Measurements from ENCODE around the gene CUL5.
"Not testable (repeated sequence)": the region's sequence is repeated elsewhere in the genome, so short reads cannot be mapped to it uniquely, and the experiment has no call there.

Gene CUL5

DNA sequence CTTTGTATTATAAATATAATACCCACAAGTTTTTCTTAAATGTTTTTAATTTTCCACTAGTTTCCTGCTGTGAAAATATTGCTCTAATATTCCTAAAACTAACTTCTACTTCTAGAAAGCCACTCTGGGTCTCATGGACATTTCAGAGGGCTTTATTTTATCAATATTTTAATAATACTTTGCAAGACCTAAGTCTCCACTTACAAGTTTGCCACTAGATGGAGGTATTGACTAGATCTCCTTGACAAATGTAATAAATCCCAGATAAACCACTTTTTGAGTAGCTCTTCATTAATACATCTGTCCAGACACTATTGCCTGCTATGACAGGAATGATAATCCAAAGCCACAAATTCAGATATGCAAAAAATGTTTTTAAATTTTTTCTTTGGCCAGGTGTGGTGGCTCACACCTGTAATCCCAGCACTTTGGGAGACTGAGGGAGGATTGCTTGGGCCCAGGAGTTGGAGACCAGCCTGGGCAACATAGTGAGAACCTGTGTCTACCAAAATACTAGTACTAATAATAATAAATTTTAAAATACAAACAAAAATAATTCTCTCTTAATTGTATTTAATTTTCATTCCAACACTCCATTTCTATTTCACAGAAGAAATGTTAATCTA is 109.2 kb downstream of the CUL5 start:
- no peak for DNase-seq

GRCh38 chr11:108120936-108121273 is 112.2 kb downstream of the CUL5 start:
- DNase-seq, result not testable (repeated sequence)

- DNase-seq, result peak; percentile 97
Observed at GRCh38 chr11:108121274-108122155, 112.8 kb downstream of the CUL5 start, which contains the start of gene ACAT1. TSS of gene ACAT1 (plus strand) at chr11:108121567. CDS start at chr11:108121607, 40 bp downstream.

DNA sequence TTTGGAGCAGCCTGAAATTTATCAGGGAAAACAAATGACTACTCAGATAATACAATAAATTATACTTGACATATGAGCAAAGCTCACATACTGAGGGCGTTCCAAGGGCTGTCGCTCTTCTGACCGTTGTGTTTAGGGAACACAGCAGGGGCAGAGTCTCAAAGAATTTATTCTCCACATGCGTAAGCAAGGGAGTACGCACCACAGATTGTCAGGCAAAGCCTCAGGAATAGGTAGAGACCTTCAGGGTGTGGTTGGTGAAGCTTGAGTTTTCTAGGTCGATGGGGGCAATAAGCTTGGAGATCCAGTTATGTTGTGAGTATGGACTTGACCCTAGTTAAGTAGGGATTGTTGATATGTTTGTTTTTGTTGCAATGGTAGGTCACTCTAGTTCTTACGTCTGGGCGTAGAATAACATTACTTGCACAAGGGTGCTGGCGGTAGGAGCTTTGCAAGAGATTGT is 113.5 kb downstream of the CUL5 start:
- no peak for DNase-seq

GRCh38 chr11:108125096-108125495 is 116.4 kb downstream of the CUL5 start:
- no peak for DNase-seq

DNA sequence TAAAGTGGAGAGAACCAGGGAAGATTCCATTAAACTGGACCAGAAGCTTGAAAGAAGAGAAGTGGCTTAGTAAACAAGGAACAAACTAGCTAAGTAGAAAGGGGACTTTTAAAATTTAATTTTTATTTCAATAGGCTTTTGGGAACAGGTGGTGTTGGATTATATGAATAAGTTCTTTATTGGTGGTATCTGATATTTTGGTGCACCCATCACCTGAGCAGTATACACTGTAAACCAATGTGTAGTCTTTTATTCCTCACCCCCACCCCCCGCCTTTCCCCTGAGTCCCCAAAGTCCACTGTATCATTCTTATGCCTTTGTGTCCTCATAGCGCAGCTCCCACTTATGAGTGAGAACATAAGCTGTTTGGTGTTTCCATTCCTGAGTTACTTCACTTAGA is 120.1 kb downstream of the CUL5 start:
- DNase-seq, result no peak

GRCh38 chr11:108131993-108132392 is 123.3 kb downstream of the CUL5 start:
- DNase-seq, result no peak

DNA sequence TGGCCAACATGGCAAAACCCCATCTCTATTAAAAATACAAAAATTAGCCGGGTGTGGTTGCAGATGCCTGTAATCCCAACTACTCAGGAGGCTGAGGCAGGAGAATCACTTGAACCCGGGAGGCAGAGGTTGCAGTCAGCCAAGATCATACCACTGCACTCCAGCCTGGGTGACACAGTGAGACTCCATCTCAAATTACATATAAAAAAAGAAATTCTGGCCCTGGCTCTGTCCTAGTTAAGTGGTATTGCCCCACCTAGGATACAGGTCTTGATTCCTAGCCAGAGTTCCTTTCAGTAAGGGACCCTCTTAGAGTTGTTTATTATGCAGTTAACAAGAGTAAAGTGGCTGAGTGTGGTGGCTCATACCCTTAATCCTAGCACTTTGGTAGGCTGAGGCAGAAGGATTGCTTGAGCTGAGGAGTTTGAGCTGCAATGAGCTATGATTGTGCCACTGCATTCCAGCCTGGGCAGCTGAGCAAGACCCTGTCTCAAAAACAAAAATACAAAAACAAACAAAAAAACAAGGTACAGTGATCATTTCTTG is 124.4 kb downstream of the CUL5 start:
- DNase-seq, result not testable (repeated sequence)

GRCh38 chr11:108135845-108136544 is 127.3 kb downstream of the CUL5 start:
- peak; percentile 40 for DNase-seq

DNA sequence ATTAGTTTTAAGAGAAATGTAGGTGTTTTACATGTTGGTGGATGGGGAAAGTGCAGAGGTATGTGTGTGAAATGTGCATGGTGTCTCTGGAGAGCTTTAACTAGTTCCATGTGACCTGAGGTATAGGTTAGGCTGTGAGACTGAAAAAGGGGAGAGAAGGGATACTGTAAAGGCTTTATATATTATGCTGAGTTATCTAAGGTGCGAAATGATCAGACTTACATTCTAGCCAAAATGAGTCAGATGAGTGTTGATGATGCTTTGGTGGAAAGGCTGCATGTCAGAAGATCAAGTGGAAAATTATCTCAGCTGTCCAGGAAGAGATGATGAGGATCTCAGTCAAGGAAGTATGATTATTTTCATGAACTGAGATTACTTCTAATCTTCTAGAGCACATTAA is 128.5 kb downstream of the CUL5 start:
- no peak for DNase-seq

DNA sequence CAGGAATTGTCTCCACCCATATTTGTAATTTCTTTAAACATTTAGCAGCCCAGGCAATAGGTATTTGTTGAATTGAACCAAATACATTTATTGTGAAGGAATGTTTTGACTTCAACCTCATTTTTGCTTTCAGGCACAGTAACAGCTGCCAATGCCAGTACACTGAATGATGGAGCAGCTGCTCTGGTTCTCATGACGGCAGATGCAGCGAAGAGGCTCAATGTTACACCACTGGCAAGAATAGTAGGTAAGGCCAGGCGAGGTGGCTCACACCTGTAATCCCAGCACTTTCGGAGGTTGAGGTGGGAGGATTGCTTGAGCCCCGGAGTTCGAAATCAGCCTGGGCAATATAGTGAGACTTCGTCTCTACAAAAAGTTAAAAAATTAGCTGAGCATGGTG is 133.6 kb downstream of the CUL5 start:
- DNase-seq, result no peak

DNA sequence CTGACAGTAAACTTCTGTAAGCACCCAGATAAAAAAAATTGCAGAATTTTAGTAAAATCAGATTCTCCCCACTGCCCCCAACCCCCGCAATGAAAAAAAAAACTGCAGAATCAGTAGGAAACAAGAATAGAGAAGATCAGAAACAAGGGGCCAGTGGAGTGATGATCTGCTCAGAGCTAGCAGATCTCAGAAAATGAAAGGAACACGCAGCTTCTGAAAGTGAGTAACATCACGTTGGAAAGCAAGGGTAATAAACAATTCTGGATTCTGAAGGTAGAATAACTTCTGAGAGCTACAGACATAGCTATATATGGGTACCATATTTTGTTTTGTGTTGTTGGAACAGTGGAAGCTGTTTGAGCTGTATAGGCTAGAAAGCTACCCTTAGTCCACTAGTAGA is 135.9 kb downstream of the CUL5 start:
- no peak for DNase-seq

GRCh38 chr11:108147150-108147549 is 138.5 kb downstream of the CUL5 start:
- DNase-seq, result no peak

GRCh38 chr11:108148556-108148955 is 139.9 kb downstream of the CUL5 start:
- no peak for DNase-seq

DNA sequence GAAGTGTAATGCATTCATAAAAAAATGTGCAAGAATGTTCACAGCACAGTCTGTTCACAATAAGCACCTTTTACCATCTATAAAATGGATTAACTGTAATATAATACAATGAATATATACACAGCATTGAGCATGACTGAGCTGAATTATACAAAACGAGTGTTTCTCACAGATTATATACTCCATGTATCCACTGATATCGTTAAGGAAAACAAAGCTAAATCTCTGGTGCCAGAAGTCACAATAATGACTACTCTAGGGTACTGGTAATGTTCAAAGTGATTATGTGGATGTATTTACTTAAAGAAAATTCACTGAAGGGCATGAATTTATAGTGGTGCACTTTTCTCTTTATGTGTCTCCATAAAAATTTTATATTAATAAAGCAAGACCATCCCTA is 145.9 kb downstream of the CUL5 start:
- no peak for DNase-seq

Data from stimulated activated CD4-positive, alpha-beta T cell treated with anti-CD3 and anti-CD28 coated beads, Interleukin-4, amount 100 ng/mL, for 24 hours (primary cell).